Neural progenitor cell (in vitro differentiated cells): ENCODE measurements around the gene CPLANE1.

ENCODE experiments used
- EZH2 ChIP-seq: fragments of 200-600 bp; sonication (generic); IDR thresholded peaks from 2 replicates; pipeline ENCODE4 v1.6.1; 2017; ENCODE audit warnings: antibody characterized with exemption, mild to moderate bottlenecking, moderate library complexity
- EZH2phosphoT487 ChIP-seq: fragments of 200-600 bp; sonication (generic); IDR thresholded peaks from 2 replicates; pipeline ENCODE4 v1.6.1; 2017; ENCODE audit warnings: antibody characterized with exemption
- TF ChIP-seq, protein P1 (sequence below): fragments of 200-600 bp; sonication (generic); IDR thresholded peaks from 2 replicates; pipeline ENCODE4 v1.5.1; 2017; ENCODE audit warnings: antibody characterized with exemption, mild to moderate bottlenecking

DNA sequence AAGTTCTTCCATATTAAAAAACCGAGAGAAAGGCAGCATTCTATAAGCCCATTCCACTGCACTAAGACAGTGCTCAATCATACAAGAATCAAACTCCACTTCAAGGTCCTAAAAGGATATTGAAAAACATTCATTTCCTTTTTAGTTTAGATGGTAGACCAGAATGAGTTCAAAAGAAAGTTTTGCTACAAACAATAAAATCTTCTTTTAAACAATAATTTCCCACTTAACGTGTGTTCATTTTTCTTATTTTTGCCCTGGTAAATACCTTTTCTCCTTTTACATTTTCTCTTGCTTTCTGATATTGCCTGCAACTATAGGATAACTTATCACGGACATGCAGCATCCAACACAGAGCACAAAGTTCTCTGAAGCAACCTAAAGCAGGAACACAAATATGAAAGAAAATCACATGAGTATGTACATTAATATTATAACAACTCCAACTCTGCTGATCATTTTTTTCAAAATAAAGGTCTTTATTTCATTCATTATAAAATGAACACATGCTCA is 61.7 kb downstream of the CPLANE1 start:
- TF ChIP-seq, protein P1, sequence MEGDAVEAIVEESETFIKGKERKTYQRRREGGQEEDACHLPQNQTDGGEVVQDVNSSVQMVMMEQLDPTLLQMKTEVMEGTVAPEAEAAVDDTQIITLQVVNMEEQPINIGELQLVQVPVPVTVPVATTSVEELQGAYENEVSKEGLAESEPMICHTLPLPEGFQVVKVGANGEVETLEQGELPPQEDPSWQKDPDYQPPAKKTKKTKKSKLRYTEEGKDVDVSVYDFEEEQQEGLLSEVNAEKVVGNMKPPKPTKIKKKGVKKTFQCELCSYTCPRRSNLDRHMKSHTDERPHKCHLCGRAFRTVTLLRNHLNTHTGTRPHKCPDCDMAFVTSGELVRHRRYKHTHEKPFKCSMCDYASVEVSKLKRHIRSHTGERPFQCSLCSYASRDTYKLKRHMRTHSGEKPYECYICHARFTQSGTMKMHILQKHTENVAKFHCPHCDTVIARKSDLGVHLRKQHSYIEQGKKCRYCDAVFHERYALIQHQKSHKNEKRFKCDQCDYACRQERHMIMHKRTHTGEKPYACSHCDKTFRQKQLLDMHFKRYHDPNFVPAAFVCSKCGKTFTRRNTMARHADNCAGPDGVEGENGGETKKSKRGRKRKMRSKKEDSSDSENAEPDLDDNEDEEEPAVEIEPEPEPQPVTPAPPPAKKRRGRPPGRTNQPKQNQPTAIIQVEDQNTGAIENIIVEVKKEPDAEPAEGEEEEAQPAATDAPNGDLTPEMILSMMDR, result no peak
- no peak for TF ChIP-seq EZH2
- no peak for TF ChIP-seq EZH2phosphoT487
